Epithelial cell of proximal tubule (primary cell): ENCODE data around the gene SPECC1. TPM values are rescaled to one million over a fixed set of nuclear protein-coding genes. Genes with fewer than 3 reads are reported as not detected.
"Not testable (repeated sequence)": the region's sequence is repeated elsewhere in the genome, so short reads cannot be mapped to it uniquely, and the experiment has no call there.

Experiments
- DNase-seq: peaks from one replicate; pipeline ENCODE4 v3.0.0-alpha.2; 2011; ENCODE audit warnings: low read depth
- H3K4me3 ChIP-seq: 2 replicates; pipeline ENCODE4 v1.5.1; 2011; ENCODE audit warnings: low read depth, mild to moderate bottlenecking, low read length
- total RNA-seq: library from RNA; depleted of rRNA; stranded (reverse); fragments of >200 nt; gene quantifications from 2 replicates; pipeline ENCODE4 v1.2.3, GENCODE V29; 2015
- TF ChIP-seq, protein P1 (sequence below): conservative IDR thresholded peaks from 2 replicates; pipeline ENCODE4 v1.5.1; 2012; ENCODE audit warnings: low read depth, mild to moderate bottlenecking, low read length

The SPECC1 gene
- total RNA-seq, 1 donor from 2014 or later: 39.3 TPM

DNA sequence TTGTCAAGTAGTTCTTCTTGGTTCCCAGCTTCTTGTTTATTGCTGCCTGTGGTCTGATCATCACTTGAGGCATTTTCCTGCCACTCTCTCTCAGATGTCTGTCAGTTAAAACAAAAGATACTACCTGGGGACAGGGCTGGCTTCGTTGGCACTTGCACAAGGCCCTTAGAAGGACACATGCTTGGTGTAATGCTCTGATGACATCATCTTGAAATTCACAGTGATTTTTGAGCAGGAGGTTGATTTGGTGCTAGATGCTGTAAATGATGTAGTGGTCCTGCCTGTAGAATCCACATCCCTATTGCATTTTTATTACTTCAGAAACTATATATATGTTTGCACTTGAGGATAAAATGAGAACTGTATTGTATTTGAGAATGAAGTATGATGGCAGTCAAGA lies 247.8 kb downstream of the SPECC1 start:
- TF ChIP-seq, protein P1, sequence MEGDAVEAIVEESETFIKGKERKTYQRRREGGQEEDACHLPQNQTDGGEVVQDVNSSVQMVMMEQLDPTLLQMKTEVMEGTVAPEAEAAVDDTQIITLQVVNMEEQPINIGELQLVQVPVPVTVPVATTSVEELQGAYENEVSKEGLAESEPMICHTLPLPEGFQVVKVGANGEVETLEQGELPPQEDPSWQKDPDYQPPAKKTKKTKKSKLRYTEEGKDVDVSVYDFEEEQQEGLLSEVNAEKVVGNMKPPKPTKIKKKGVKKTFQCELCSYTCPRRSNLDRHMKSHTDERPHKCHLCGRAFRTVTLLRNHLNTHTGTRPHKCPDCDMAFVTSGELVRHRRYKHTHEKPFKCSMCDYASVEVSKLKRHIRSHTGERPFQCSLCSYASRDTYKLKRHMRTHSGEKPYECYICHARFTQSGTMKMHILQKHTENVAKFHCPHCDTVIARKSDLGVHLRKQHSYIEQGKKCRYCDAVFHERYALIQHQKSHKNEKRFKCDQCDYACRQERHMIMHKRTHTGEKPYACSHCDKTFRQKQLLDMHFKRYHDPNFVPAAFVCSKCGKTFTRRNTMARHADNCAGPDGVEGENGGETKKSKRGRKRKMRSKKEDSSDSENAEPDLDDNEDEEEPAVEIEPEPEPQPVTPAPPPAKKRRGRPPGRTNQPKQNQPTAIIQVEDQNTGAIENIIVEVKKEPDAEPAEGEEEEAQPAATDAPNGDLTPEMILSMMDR: no peak
- H3K4me3 ChIP-seq: no peak overlapping the region
- no peak for DNase-seq

- DNase-seq: no peak
- no peak overlapping the region for H3K4me3 ChIP-seq
- TF ChIP-seq, protein P1: no peak
Measured at GRCh38 chr17:20257798-20258197, 248.6 kb downstream of the SPECC1 start.

GRCh38 chr17:20259668-20260067 lies 250.5 kb downstream of the SPECC1 start:
- TF ChIP-seq, protein P1: no peak
- no peak overlapping the region for H3K4me3 ChIP-seq
- DNase-seq: no peak

DNA sequence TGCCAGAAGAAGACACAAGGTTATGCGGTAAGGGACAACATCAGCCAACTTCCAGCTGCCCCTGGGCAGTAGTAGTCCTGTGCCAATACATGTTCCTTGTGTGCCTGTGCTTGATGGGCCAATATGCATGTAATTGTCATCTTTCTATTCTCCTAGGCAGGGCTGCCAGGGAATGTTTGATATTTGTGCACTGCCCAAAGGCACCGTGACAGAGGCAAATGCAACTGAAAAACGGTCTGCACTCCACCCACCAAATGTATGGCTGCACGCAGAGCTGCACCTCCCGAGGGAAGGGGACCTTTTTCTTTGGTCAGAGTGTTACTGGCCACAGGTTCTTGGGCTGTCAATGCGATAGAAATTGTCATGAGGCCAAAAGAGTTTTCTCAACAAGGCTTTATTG lies 251.1 kb downstream of the SPECC1 start:
- TF ChIP-seq, protein P1: no peak
- no peak for DNase-seq
- no peak overlapping the region for H3K4me3 ChIP-seq

DNA sequence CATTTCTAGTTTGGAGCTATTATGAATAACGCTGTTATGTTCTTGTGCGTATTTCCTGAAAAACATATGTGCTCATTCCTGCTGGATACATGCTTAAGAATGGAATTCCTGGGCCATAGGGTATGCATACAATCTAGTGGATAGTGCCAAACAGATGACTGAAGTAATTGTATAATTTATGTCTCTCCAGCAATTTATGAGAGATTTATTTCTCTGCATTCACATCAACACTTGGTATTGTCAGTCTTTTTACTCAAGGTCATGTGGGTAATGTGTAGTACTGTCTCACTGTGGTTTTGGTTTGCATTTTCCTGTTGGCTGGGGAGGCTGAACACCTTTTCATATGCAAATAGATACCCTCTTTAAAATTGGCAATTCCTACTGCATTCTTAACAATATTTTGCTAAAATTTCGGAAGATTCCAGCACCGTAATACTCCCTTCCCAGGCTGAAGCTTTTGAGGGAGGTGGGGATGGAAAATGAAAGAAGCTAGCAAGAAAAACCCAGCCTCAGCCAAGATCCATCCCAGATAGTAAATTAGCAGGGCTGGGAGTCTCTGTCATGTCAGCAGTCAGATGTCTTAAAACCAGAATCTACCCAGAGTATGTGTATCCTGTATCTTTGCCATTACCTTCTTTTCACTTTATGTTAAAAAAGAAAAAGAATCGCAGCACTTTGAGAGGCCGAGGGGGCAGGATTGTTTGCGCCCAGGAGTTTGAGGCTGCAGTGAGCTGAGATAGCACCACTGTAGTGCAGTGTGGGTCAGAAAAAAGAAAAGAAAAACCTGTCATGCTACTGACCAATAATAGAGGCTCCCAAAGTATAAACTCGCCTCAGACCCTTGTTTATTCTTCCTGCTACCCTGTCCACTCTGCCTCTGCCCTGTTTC lies 253.3 kb downstream of the SPECC1 start:
- TF ChIP-seq, protein P1: no peak
- H3K4me3 ChIP-seq: no peak overlapping the region
- DNase-seq: no peak

DNA sequence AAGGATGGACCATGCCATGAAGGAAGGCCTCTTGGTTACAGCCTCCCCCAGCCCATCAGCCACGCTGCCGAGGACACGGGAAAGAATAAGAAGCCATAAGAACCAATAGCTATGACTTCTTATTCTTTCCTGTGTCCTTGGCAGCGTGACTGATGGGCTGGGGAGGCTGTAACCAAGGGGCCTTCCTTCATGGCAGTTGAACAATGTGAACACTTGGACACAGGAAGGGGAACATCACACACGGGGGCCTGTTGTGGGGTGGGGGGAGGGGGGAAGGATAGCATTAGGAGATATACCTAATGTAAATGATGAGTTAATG lies 253.9 kb downstream of the SPECC1 start:
- not testable (repeated sequence) for H3K4me3 ChIP-seq, DNase-seq

- TF ChIP-seq, protein P1: no peak
- H3K4me3 ChIP-seq: no peak overlapping the region
- DNase-seq: no peak
Measured at GRCh38 chr17:20263595-20263994, 254.4 kb downstream of the SPECC1 start.
